Measurements from ENCODE around the gene CRACR2B. TPM values are rescaled to one million over a fixed set of nuclear protein-coding genes. Genes with fewer than 3 reads are reported as not detected.
A peak's percentile ranks its signal among the peaks of the same experiment; 100 is the strongest.

Gene CRACR2B
- total RNA-seq, 2 donors from 2014 or later, result 117 to 122 TPM

DNA sequence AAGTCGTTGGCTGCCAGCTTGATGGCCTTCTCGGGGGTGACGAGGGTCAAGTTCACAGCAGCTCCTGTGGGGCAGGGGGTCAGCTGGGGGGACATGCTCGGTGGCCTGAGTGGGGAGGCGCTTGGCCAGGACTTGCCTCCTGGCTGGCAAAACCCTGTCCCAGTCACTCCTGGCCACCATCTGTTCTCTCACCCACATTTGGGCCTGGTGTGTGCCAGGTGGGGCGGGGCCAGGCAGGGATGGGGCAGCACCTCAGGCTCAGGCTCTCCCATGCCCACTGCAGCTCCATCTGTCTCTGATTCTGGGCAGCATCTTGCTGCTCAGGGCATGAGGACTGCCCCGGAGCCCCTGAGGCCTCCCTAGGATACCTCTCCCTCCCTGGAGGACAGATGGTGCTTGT, 34.2 kb upstream of the CRACR2B start:
- DNase-seq (no peak), ATAC-seq (no peak)
- intact Hi-C loops (cut with DNase I, micrococcal nuclease), result no loop called here

DNA sequence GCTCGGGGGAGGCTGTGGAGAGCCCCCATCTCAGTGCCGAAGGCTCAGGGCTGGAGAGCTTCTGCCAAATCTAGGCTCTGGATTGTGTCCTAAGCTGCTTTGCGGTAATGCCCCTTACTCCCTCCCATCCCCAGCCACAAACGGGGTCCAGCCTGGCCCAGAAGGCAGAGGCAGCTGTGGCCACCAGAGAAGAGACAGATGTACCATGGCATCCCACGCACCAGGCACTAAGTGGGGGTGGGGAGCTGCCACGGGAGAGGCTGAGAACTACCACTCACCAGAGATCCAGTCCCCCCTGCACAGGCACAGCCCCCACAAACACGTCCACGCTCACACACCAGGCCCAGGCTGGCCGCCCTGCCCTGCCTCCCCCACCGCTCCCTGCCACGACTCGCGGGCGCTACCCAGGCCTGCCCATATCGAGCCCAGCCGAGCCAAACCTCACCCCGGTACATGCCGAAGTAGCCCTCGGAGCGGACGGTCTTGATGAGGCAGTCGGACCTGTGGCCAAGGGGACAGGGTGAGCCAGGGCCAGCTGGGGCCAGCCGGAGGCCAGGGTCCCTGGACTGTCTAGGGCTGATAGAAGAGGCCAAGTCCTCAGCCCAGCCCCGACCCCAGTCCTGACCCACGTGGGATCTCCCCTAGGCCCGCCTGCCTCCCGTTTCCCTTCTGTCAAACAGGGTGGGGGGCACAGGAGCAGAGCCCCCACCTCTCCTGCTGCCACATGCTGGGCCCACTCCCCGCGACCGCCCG, 33.5 kb upstream of the CRACR2B start:
- DNase-seq (no peak), ATAC-seq (no peak)

DNA sequence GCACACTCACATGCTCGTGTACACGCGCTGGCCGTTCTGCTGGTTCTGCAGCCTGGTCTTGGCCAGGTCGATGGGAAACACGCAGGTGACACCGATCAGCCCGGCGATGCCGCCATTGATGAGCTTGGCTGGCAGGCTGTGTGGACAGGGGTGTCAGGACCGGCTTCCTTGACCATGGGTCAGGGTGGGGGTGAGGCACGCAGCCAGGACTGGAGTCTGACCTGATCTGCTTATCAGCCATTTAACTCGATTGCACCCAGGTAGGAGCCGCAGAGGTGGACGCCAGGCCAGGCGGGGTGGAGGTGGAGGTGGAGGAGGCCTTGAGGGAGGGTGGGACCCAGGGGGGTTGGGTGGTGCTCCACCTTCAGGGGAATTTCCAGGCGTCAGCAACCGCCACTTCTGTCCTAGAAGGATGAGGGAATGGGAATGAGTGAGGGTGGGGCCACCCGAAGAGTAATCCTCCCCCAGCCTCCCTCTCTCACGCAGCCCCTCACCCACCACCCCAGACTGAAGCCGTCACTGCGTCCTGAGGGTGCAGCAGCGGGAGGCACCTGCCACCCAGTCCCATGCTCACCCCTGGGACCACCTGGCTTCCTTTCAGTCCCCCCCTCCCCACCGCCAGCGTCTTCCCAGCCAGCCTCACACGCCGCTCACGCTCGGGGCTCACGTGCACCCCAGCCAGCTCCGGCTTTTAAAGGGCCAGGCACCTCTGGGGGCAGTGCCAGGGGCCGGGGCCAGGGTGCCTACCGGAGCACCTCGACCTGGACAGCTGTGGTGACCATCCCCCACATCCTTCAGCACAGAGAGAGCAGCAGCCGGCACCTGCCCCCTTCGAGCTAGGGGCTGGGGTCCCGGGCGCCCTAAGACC, 32.7 kb upstream of the CRACR2B start:
- intact Hi-C loops (cut with DNase I, micrococcal nuclease), result no loop called here
- DNase-seq (peak; percentile 59 to 60), ATAC-seq (peak; percentile 28)

More for the DNA sequence above, 33.5 kb upstream of the CRACR2B start:
- intact Hi-C loops (cut with DNase I, micrococcal nuclease), result no loop called here

DNA sequence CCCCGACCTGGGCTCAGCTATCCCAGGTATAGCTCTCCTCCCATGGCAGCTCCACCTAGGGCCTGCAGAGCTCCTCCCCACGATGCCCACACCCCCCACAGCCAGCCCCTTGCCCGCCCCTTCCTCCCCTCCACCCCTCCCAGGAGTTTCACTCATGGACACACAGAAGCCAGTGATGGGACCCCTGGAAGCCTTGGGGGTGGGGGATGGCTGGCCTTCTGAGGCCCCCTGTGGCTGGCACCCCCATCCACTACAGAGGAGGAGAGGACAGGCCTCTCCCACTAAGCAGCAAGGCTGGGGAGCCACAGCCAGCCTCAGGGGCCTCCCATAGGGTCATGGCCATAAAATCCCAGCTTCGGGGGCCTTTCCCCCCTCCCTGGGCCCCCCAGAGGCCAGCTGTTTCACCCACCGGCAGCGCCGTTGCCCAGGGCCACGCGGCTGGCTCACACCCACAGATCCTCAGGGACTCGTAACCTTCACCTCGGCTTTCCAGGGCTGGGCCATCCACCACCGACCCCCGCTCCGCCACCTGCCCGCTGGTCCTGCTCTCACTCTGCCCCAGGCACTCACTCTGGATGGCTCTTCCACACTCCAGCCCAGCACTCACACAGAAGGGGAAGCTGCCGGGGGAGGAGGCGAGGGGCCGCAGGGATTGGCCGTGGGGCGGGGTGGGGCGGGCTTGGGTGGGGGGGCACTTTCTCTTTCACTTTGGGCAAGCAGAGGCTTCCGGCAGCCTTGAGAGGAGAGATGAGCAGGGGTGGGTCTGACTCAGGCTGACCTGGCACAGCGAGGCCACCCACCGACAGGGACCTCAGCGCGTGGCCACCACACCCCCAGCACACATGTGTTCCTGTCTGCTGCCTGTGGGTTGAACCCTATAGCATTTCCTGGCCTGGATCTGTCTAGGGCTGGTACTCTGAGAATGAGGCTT, 31.8 kb upstream of the CRACR2B start:
- peak; percentile 53 for ATAC-seq
- intact Hi-C loops (cut with DNase I, micrococcal nuclease), result no loop called here
- peak; percentile 76 to 85 for DNase-seq

DNA sequence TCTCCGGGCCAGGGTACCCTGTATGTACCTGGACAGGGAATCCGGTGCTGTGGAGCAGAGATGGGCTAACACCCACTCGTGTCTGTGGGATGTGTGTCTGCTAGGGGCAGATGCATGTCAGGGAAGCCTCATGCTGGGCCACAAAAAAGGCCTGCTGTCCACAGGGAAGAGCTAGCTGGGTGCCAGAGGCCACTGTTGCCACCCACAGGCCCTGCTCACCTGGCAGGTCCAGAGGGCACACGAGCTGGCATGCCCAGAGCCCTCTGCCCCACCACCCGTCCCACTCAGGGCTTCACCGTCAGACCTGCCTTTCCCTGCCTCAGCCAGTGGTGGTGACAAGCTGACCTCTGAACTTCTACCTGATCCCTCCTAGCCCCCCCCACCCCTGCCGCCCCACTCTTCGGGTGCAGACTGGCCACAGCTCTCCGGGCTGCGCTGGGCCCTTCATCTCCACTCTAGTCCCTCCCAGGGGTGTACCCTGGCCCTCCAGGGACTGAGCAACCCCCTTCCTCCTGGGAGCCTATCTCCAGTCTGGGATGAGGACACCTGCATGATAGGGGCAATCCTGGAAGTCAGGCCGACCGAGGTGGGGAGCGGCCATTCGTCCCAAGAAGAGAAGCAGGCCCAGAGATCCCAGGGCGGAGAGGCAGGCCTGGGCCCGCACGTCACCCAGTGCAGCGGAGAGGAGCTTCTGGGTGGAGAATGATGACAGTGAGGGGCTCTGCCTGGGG, 31.0 kb upstream of the CRACR2B start:
- ATAC-seq (peak; percentile 12), DNase-seq (peak in 1 of 2 donors; percentile 46)
- intact Hi-C loops (cut with DNase I, micrococcal nuclease), result no loop called here

DNA sequence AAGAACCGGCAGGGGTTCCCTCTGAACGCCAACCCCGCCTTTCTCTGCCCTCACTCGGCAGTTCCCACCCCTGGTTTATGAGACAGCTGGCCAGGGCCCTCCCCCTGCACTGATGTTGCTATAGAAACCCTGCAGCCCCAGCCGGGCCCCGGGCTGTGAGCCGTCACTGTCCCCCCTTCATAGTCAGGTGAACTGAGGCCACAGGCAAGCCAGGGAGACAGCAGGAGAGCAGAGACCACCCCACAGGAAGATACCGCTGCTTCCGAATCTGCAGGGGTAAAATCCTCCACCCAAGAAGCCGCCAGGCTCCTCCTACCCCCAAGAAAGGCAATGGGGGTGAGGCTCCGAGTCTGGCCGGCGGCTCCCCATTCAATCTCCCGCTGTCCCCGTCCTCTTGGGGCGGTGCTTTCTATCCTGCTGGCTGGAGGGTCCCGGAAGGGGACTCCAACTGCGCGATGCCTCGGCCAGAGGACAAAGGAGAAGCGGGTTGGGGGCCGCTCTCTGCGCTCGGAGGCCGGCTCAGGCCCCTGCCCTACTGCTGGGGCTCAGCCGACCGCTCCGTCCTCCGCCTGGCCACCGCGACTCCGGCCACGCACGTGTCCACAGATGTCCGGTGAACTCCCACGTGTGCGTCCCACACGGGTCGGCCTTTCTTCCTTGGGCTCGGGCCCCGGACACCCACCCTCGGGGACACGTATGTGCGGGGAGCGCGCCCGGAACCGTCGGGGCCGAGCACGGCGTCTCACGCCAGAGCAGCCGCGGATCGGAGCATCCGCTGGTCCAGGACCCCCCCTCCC, 30.2 kb upstream of the CRACR2B start:
- ATAC-seq (peak; percentile 51), DNase-seq (peak; percentile 81 to 89)
- intact Hi-C loops (cut with DNase I, micrococcal nuclease), result no loop called here

DNA sequence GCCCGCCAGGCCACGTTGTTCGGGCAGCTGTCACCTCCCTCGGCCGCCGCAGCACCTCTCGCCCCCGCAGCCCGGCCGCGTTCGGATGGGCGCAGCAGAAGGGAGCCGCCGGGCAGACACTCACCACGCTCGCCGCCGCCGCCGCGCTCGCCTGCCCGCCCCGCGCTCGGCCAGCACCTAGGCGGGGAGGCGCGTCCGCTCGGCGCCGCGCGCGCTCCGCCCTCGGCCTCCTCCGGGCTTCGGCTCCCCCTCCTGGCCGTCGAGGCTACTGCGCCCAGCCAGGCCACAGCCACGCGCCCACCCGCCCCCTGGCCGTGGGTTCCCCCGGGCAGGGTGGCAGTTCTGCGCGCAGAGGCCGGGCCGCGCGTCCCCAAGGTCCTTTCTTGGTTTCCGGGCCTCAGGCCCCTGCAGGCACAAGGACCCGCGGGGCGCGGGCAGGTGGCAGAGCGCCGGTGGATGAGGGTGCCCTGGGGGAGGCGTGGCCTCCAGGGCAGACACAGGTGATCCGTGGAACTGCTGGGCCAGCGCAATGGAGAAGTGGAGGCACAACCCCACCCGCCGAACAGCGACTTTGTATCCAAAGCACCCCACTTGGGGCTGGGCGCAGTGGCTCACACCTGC, 29.5 kb upstream of the CRACR2B start, which contains the start of gene SLC25A22:
Gene SLC25A22, minus strand, starts transcription at position 189 of the 621 bp plus-strand sequence. CDS start 3,275 bp downstream, outside the sequence.
- DNase-seq (peak in 1 of 2 donors; percentile 87), ATAC-seq (peak; percentile 65)
- intact Hi-C loops (cut with DNase I, micrococcal nuclease), result no loop called here

DNA sequence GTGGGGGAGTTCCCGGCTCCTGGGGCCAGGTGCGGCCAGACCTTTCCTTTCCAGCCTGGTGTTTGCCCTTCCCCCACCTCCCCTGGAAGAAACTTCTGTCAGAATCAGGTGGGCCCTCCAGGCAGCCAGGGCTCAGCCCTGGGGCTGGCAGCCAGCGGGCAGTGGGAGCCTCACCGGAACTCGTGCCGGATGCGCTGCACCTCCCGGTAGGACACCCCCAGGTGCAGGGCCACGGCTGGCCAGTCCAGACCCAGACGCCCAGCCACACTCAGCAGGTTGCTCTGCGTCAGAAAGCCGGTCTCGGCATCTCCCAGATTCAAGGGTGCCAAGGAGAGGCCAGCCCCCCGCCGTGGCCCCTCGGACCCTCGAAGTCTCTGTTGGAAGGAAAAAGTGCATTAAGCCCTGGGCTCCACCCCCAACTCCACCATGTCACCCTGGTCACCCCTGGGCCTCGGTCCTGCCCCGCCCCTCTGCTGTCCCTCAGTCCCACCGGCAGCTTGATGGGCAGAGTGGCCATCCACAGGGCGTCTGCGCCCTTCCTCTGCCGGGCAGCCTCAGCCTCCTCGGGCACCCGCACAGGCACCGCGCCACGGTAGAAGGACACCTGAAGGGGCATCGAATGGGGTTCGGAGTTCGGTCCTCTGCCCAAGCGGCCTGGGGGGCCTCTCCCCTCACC, 27.9 kb upstream of the CRACR2B start:
- DNase-seq (no peak), ATAC-seq (no peak)
- intact Hi-C loops (cut with DNase I, micrococcal nuclease), result no loop called here

DNA sequence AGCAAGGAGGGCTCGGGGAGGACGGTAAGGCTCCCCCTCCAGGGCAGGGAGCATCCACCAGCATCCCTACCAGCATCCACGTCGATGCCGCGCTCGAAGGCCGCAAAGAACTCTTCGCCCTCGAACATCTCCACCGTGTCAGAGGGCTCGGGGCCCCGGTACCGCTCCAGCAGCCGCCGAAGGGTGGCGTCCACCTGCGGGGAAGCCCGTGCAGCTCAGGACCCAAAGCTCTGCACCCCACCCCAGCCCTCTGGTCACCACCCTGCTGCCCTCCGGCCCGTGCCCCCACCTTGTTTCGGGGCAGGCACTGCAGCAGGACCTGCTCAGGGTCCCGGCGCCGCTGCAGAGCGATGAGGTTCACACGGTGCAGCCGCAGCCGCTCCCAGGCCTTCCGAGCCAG, 27.2 kb upstream of the CRACR2B start:
- no peak for ATAC-seq
- intact Hi-C loops (cut with DNase I, micrococcal nuclease), result no loop called here
- no peak for DNase-seq

DNA sequence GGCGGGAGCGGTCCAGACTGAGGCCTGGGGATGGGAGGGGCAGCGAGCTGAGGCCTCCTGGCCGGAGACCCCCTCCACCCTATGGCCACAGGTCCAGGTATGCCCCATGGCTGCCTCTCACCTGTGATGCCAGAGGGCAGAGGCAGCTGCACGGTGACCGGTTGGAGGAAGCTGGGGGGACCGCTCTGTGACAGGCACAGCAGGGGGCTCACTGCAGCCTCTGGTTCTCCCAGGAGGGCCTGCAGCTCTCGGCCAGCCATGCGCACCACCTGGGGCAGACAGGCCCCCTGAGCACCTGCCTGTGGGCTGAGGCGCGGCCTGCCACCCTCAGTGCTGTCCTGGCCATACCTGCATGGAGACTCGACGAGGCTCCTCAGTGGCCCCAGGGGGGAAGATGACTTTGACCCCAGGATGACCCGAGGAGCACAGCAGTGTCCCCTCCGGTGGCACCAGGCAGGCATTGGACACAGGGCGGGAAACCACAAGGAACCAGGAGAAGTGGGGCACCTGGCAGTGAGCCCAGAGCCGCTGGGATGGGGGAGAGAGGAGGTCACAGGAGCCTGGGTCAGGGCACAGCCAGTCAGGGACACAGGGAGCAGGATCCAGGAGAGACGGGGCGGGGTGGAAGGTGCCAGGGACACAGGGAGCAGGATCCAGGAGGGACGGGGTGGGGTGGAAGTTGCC, 26.5 kb upstream of the CRACR2B start:
- DNase-seq, result no peak
- intact Hi-C loops (cut with DNase I, micrococcal nuclease), result no loop called here
- no peak for ATAC-seq

DNA sequence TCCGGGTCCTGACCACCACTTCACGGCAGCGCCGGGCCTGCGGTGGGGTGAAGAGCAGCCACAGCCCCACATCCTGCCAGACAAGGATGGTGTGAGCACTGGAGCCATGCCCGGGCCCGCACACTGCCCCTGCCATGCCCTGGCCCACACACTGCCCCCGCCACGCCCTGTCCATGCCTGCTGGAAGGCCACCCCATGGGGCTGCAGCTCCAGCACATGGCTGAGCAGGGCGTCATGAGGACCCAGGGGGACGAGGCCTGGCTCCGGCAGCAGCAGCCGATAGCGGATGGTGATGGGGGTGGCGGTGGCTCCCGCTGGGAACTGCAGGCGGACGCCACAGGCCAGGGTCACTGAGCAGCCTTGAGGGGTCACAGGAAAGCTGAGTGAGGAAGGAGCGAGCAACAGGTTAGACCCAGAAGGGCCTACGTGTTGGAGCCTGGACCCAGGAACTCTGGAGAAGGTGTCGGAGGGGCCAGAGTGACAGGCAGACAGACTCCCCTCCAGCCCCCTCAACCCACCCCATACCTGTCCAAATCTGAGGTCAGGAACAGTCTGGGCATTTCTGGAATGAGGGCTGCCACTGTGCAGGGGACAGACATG, 25.6 kb upstream of the CRACR2B start:
- ATAC-seq, result no peak

DNA sequence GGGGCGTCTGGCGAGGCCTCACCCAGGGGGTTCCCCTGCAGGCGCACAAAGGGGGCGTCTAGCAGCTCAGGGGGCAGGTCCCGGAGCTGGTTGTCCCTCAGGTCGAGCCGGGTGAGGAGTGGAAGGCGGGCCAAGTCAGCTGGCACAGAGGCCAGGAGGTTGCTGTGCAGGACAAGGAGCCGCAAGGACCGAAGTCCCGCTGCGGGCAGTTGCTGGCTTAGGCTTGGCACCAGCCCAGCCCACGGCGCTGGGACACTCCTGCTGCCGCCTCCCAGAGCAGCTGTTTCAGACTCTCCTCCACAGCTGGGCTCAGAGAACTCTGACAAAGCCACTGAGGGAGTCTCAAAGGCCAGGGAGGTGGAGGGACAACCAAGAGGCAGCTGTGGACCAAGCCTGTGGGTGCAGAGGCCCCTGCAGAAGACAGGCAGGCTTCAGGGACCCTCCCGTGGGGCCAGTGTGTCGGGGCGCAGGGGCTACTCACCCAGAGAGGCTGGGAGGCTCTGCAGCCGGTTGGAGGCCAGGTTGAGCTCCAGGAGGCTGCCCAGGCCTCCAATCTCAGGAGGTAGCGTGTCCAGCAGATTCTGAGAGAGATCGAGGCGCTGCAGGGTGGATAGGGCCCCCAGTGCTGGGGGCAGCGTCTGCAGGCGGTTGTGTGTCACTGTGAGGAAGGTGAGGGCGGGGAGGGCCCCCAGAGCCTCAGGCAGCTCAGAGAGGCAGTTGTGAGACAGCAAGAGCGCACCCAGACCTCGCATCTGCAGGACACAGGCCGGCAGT, 24.8 kb upstream of the CRACR2B start:
- intact Hi-C loops (cut with DNase I, micrococcal nuclease), result no loop called here
- DNase-seq, result no peak
- ATAC-seq, result no peak

More for the DNA sequence above, 25.6 kb upstream of the CRACR2B start:
- DNase-seq, result no peak
- intact Hi-C loops (cut with DNase I, micrococcal nuclease), result no loop called here

DNA sequence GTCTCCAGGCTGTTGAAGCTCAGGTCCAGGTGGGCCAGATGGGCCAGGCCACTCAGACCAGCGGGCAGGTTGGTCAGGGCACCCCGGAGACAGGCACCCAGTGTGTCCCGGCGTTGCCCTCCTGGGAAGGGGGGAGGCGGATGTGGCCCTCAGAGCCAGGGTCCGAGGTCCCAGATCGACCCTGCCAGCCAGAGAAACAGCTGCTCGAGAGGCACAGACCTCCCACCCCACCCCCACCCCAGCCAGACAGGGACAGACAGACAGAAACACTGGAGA, 24.3 kb upstream of the CRACR2B start:
- no peak for DNase-seq
- intact Hi-C loops (cut with DNase I, micrococcal nuclease), result no loop called here
- ATAC-seq, result no peak

DNA sequence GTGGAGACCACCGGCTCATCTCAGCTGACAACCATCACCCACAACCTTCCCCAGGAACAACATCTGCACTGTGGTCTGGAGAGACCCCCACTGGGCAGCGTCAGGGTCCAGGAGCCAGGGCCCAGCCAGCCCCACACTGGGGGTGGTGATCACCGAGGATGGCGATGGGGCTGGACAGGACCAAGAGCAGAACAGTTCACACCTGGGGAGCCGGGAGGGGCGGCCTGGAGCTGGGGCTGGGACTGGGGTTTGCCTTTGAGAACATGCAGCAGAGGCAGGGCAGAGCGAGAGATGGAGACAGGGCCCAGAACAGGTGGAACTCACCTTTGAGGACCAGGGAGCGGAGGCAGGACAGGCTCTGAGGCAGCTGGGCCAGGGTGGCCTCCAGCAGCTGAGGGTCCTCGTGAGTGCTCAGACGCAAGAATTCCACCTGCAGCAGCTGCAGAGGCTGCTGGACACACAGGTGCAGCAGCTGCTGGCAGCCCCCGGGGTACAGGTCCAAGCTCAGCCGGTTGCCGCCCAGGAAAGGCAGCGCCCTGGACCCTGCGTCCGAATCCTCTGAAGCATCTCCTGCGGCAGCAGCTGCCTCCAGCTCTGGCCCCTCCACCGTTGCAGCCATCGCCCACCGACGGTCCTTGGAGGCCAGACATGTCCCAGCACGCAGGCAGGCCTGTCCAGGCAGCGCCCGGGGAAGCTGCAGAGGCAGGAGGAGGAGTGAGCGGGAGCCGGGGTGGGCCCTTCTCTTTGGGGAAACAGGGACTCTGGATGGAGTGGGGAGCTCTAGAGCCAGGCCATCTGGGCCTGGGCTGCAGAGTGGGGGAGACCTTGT, 23.7 kb upstream of the CRACR2B start:
- no peak for ATAC-seq
- no peak for DNase-seq
- intact Hi-C loops (cut with DNase I, micrococcal nuclease), result no loop called here

Measured in left colon (tissue), 2 donors.